KOPT-K1 (cell line): ENCODE measurements around the gene CSTF1.
"Not testable (repeated sequence)": the region's sequence is repeated elsewhere in the genome, so short reads cannot be mapped to it uniquely, and the experiment has no call there.

ENCODE experiments used
- H3K27ac ChIP-seq: fragments of 200-600 bp; sonication (generic); 2 replicates; pipeline ENCODE4 v1.5.1; 2016; ENCODE audit warnings: antibody characterized with exemption, mild to moderate bottlenecking, low read depth, low read length; ENCODE audit not compliant: poor library complexity, severe bottlenecking
- H3K36me3 ChIP-seq: fragments of 200-600 bp; sonication (generic); 2 replicates; pipeline ENCODE4 v1.5.1; 2017; ENCODE audit warnings: antibody characterized with exemption, mild to moderate bottlenecking, low read length, moderate library complexity; ENCODE audit not compliant: insufficient read depth
- H3K9me3 ChIP-seq: fragments of 200-600 bp; sonication (generic); 2 replicates; pipeline ENCODE4 v1.5.1; 2017; ENCODE audit warnings: antibody characterized with exemption, low read length, mild to moderate bottlenecking; ENCODE audit not compliant: insufficient read depth, poor library complexity, severe bottlenecking

The CSTF1 gene

DNA sequence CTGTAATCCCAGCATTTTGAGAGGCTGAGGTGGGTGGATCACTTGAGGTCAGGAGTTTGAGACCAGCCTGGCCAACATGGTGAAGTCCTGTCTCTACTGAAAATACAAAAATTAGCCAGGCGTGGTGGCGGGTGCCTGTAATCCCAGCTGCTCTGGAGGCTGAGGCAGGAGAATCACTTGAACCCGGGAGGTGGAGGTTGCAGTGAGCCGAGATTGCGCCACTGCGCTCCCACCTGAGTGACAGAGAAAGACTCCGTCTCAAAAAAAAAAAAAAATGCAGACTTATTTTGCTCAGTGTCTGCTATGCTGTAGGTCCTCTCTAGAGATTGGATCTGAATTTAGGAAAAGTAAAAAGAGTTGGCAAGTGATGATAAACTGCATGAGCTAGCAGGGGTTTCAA is 18.8 kb downstream of the CSTF1 start:
- H3K9me3 ChIP-seq = not testable (repeated sequence)
- Histone ChIP-seq H3K36me3 (peaks cover 42% of the 10 kb centered on the region), H3K27ac (peak overlapping the region; percentile 62)

DNA sequence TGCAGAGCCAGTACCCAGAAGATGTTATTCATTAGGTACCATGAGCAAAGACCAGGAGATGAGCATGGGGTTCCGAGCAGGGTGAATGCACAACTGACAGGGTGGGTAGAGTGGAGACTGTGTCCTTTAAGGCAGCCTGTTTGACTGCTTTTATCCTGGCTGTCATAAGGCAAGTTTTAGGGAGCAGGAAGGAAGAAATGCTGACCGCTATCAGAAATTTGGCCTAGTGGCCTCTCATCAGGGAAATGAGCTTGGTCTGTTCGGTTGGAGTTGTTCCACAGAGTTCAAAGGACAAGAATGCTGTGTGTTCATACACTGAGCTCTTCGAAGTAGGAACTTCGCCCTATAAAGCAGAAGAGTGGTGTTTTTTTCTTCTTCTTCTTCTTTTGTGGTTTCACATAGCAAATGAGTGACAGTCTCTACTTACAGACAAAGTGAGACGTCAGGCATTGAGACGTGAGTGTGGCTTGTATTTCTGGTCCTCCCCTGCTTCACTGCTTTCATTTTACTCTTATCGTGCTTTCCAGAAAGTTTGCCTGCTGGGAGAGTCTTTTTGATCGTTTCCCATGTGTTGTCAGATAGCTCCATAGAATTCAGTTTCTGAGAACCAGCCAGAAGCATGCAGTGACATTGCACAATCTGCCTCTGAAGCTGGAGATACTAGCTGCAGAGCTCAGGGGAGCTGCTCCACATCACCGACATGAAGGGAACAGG is 19.5 kb downstream of the CSTF1 start, which contains the start of gene CASS4:
CASS4 (plus strand) TSS at position 502 of the 714 bp plus-strand sequence; CDS start at position 701, 199 bp downstream.
- Histone ChIP-seq H3K27ac (peak within 1 kb of the TSS; percentile 62), H3K36me3 (peaks cover 40% of the 10 kb centered on the region), H3K9me3 (no peaks in the 10 kb centered on the region)

GRCh38 chr20:56412473-56412790 is 20.0 kb downstream of the CSTF1 start:
- peaks cover 35% of the 10 kb centered on the region for H3K36me3 ChIP-seq
- H3K9me3 ChIP-seq = no peaks in the 10 kb centered on the region
- peak overlapping the region; percentile 62 for H3K27ac ChIP-seq

DNA sequence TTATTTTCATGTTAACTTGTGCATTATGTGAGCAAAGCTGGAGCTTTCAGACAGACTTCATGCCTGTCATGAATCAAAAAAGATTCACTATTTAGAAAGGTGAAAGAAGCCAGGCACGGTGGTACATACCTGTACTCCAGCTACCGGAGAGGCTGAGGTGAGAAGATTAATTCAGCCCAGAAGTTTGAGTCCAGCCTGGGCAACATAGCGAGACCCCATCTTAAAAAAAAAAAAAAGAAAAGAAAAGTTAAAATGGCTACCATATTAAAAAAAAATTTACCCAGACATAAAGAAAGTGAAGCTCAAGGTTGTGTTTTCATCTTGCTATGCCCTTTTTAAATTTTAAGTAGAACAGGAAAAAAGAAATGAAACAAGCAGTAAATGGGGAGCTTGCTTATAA is 20.5 kb downstream of the CSTF1 start:
- H3K36me3 ChIP-seq = peaks cover 33% of the 10 kb centered on the region
- peak overlapping the region; percentile 62 for H3K27ac ChIP-seq
- H3K9me3 ChIP-seq = no peaks in the 10 kb centered on the region

DNA sequence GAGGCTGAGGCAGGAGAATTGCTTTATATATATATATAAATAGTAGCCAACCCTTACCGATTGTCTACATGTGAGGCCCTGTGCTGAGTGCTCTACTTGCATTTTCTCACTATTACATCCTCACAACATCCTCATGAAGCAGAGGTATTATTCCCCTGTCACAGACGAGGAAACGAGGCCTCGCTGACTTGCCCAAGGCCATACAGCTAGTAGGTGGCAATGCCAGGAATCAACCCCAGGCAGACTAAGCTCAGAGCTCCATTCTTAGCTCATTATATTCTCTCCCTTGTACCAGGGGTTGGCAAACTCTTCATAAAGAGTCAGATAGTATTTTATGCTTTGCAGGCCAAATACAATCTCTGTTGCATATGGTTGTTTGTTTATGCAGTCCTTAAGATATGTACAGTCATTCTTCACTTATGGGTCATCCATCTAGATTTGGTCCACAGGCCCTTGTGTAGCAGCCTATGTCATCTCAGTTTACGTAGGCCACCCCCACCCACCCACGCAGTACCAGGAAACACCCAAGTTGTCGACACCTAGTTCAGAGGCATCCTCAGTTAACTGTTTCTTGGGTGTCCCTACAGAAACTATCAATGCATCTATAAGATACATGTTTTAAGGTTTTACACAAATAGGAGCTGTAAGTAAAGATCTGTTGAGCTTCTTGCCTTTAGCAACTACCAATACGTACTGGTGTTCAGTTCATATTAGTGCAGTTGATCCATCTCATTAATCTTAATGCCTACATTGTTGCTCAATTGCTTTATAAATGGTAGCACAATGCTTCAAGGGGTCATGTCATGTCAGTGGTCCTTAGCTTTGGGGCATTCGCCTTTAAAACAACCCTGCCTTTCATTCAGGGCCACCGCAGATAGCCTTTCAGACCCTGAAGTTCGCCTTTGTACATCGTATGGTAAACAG is 22.7 kb downstream of the CSTF1 start:
- H3K9me3 ChIP-seq = no peaks in the 10 kb centered on the region
- H3K36me3 ChIP-seq = peaks cover 14% of the 10 kb centered on the region
- H3K27ac ChIP-seq = no peak overlapping the region

- H3K9me3 ChIP-seq = no peaks in the 10 kb centered on the region
- H3K36me3 ChIP-seq = peaks cover 11% of the 10 kb centered on the region
- no peak overlapping the region for H3K27ac ChIP-seq
Measured at GRCh38 chr20:56417402-56417801, 25.0 kb downstream of the CSTF1 start.

GRCh38 chr20:56417911-56418310 is 25.5 kb downstream of the CSTF1 start:
- Histone ChIP-seq H3K36me3 (peaks cover 11% of the 10 kb centered on the region), H3K27ac (no peak overlapping the region), H3K9me3 (no peaks in the 10 kb centered on the region)

- Histone ChIP-seq H3K36me3 (peaks cover 11% of the 10 kb centered on the region), H3K27ac (no peak overlapping the region), H3K9me3 (no peaks in the 10 kb centered on the region)
Measured at GRCh38 chr20:56418385-56418861, 26.0 kb downstream of the CSTF1 start.

DNA sequence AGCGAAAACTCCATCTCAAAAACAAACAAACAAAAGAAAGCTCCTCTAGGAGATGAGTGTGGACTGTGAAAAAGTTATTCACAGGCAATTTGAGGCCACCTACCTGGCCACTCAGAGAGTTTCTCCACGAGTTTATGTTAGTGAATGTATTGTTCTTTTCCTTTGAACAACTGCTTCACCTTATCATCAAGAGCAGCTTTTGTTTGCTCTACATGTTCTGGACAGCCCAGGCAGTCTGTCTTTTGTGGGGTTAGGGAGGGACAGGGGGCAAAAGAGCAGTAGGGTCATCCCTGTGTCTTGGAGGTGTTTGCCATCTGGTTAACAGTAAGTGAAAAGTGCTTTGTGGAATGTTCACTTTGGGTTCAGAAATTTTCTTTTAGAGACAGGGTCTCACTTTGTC is 27.6 kb downstream of the CSTF1 start:
- Histone ChIP-seq H3K27ac (no peak overlapping the region), H3K9me3 (no peaks in the 10 kb centered on the region), H3K36me3 (peaks cover 11% of the 10 kb centered on the region)

GRCh38 chr20:56420940-56421688 is 28.7 kb downstream of the CSTF1 start:
- H3K36me3 ChIP-seq = peaks cover 11% of the 10 kb centered on the region; the same call in 1 of the 2 replicates
- no peaks in the 10 kb centered on the region for H3K9me3 ChIP-seq
- no peak overlapping the region for H3K27ac ChIP-seq

- Histone ChIP-seq H3K27ac (no peak overlapping the region), H3K9me3 (no peaks in the 10 kb centered on the region), H3K36me3 (peaks cover 6% of the 10 kb centered on the region; the same call in 1 of the 2 replicates)
Measured at GRCh38 chr20:56422076-56422823, 29.8 kb downstream of the CSTF1 start.

- peaks cover 3% of the 10 kb centered on the region; the same call in 1 of the 2 replicates for H3K36me3 ChIP-seq
- no peaks in the 10 kb centered on the region for H3K9me3 ChIP-seq
- H3K27ac ChIP-seq = no peak overlapping the region
Measured at GRCh38 chr20:56422824-56423189, 30.4 kb downstream of the CSTF1 start.

DNA sequence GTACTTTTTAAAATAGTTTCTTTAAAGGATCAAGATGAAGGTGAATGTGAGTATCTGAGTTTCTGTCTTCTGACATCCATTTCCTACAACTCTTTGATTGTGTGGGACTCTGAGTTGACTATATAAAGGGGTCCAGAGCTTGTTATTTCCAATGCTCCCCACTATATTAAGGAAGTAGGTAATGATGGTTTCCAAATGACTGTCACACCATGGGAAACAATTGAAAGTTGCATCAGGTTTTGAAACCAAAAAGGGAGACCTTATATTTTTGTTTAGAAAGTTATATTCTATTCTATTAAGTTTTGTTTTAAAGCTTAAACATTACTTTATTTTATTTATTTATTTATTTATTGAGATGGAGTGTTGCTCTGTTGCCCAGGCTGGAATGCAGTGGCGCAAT is 30.8 kb downstream of the CSTF1 start:
- no peak overlapping the region for H3K27ac ChIP-seq
- no peaks in the 10 kb centered on the region for H3K36me3 ChIP-seq
- H3K9me3 ChIP-seq = no peaks in the 10 kb centered on the region

DNA sequence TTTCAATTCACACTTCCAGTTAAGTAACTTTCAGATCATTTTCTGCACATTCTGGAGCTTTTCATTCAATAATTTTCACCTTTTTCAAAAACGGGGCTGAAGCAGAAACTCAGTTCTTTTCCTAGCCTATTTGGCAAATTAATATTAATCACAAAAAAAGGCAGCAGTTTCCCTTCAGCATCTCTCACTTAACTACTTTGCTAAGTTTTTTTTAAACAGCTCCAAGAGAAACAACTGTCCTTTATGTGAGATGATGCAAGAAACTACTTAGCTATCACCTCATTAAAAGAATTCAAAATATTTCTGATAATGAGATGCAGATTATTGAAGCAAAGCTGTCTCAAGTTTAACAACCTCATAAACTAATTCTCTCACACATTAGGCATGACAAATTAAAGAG is 31.4 kb downstream of the CSTF1 start:
- Histone ChIP-seq H3K9me3 (no peaks in the 10 kb centered on the region), H3K36me3 (no peaks in the 10 kb centered on the region), H3K27ac (no peak overlapping the region)
